Skeletal muscle satellite cell (primary cell): ENCODE results near the gene RREB1.
"Not testable (repeated sequence)": the region's sequence is repeated elsewhere in the genome, so short reads cannot be mapped to it uniquely, and the experiment has no call there.

ENCODE experiments used
- H3K27me3 ChIP-seq: 2 replicates; pipeline ENCODE4 v1.7.0; 2013; ENCODE audit warnings: low read length; ENCODE audit not compliant: control insufficient read depth, insufficient read depth
- H3K36me3 ChIP-seq: 2 replicates; pipeline ENCODE4 v1.7.0; 2013; ENCODE audit warnings: mild to moderate bottlenecking, control low read depth, low read length; ENCODE audit not compliant: insufficient read depth
- H3K4me1 ChIP-seq: 2 replicates; pipeline ENCODE4 v1.7.0; 2013; ENCODE audit warnings: low read length; ENCODE audit not compliant: control insufficient read depth, insufficient read depth
- H3K4me2 ChIP-seq: 2 replicates; pipeline ENCODE4 v1.7.0; 2013; ENCODE audit warnings: mild to moderate bottlenecking, low read length
- H3K4me3 ChIP-seq: 2 replicates; pipeline ENCODE4 v1.7.0; 2013; ENCODE audit warnings: low read length
- H3K9ac ChIP-seq: 2 replicates; pipeline ENCODE4 v1.7.0; 2013; ENCODE audit warnings: mild to moderate bottlenecking, low read depth, low read length, moderate library complexity
- H3K9me3 ChIP-seq: replicated peaks from 2 replicates; pipeline ENCODE4 v1.7.0; 2013; ENCODE audit warnings: mild to moderate bottlenecking, control low read depth, low read length

Gene RREB1

GRCh38 chr6:7151381-7151780 is 43.6 kb downstream of the RREB1 start:
- Histone ChIP-seq H3K4me2 (peak overlapping the region; percentile 3), H3K4me3 (no peak overlapping the region), H3K9ac (no peak overlapping the region), H3K9me3 (no peaks in the 10 kb centered on the region), H3K4me1 (peaks cover 84% of the 10 kb centered on the region), H3K27me3 (no peaks in the 10 kb centered on the region), H3K36me3 (no peaks in the 10 kb centered on the region)

GRCh38 chr6:7152462-7152861 is 44.7 kb downstream of the RREB1 start:
- Histone ChIP-seq H3K4me1 (peaks cover 84% of the 10 kb centered on the region), H3K4me2 (no peak overlapping the region), H3K4me3 (no peak overlapping the region), H3K9ac (no peak overlapping the region), H3K9me3 (no peaks in the 10 kb centered on the region), H3K27me3 (no peaks in the 10 kb centered on the region), H3K36me3 (no peaks in the 10 kb centered on the region)

- Histone ChIP-seq H3K27me3 (no peaks in the 10 kb centered on the region), H3K9me3 (no peaks in the 10 kb centered on the region), H3K4me3 (no peak overlapping the region), H3K4me1 (peaks cover 83% of the 10 kb centered on the region), H3K9ac (no peak overlapping the region), H3K36me3 (no peaks in the 10 kb centered on the region), H3K4me2 (no peak overlapping the region)
Observed at GRCh38 chr6:7153789-7154188, 46.0 kb downstream of the RREB1 start.

- Histone ChIP-seq H3K9ac (peak overlapping the region; percentile 57), H3K27me3 (no peaks in the 10 kb centered on the region), H3K9me3 (no peaks in the 10 kb centered on the region), H3K36me3 (no peaks in the 10 kb centered on the region), H3K4me3 (no peak overlapping the region), H3K4me1 (peaks cover 79% of the 10 kb centered on the region), H3K4me2 (no peak overlapping the region)
Observed at GRCh38 chr6:7154341-7155139, 46.8 kb downstream of the RREB1 start.

DNA sequence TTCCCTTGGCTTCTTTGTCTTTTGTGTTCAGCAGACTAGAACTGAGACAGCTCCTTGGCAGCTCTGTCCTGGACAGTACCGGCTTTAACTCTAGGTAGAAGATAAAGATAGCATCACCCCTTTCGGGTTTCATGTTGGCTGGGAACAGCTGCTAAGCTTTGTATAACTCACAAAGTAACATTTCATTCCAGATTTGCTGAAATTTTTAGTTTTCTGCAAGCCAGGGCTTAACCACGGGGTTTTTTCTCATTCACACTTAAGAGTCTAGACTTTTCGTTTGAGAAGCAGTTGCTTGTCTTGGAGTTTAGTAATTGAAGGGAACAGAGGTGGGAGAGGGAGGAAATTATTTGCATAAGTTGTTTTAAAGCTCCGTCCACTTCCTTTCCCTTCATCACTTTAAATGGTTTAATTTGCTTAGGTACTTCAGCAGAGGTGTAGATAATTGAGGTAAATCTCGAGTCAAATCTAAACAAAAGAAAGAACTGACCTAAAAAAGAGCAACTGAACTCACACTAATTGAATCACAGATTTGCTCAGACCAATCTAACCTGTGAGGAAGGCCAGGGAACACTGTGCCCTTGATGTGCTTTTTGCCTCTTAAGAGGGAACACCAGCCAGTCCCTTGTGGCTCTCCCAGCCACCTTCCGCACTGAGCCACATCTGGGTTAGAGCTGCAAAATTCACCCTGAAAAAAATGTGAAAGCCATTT is 48.3 kb downstream of the RREB1 start:
- Histone ChIP-seq H3K4me1 (peaks cover 71% of the 10 kb centered on the region), H3K27me3 (no peaks in the 10 kb centered on the region), H3K36me3 (no peaks in the 10 kb centered on the region), H3K4me2 (peak overlapping the region; percentile 79), H3K9me3 (no peaks in the 10 kb centered on the region), H3K4me3 (peak overlapping the region; percentile 38), H3K9ac (peak overlapping the region; percentile 57)

DNA sequence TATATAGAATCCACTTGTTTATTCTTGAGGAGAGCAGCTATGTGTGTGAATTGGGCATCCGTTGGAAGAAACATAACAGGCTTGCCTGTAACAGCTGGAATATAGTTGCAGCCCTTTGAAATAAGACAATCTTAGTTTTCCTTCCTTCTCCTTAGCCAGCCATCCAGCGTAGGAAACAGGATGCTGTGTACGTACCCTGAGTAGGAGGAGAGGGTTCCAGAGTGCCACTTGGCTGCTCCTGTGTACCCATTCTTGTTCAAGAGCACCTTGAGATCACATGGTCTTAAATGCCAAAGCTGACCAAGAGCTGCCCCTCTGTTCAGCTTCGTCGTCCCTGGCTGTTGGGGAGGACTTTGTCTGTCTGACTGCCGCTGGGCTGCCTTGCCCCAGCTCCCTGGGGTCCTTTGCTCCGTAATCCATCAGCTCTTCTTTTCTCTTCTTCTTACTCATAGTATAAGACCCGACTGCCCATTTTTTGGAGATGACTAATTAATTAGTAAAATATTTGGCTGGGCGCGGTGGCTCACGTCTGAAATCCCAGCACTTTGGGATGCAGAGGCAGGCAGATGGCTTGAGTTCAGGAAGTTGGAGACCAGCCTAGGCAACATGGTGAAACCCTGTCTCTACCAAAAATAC is 49.0 kb downstream of the RREB1 start:
- no peaks in the 10 kb centered on the region for H3K36me3 ChIP-seq
- peak overlapping the region; percentile 38 for H3K4me3 ChIP-seq
- H3K9ac ChIP-seq: peak overlapping the region; percentile 57
- peaks cover 69% of the 10 kb centered on the region for H3K4me1 ChIP-seq
- H3K27me3 ChIP-seq: no peaks in the 10 kb centered on the region
- no peaks in the 10 kb centered on the region for H3K9me3 ChIP-seq
- H3K4me2 ChIP-seq: peak overlapping the region; percentile 79

DNA sequence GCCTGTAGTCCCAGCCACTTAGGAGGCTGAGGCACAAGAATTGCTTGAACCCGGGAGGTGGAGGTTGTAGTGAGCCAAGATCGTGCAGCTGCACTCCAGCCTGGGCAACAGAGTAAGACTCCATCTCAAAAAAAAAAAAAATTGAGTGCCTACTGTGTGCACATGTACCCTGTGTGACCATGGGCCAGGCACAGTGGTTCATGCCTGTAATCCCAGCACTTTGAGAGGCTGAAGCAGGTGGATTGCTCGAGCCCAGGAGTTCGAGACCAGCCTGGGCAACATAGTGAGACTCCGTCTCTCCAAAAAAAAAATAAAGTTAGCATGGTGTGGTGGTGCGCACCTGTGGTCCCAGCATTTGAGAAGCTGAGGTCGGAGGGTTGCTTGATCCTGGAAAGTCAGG is 49.5 kb downstream of the RREB1 start:
- H3K4me3 ChIP-seq: peak overlapping the region; percentile 10
- H3K36me3 ChIP-seq, H3K27me3 ChIP-seq, H3K9me3 ChIP-seq: not testable (repeated sequence)
- peaks cover 64% of the 10 kb centered on the region for H3K4me1 ChIP-seq
- H3K4me2 ChIP-seq: peak overlapping the region; percentile 79
- peak overlapping the region; percentile 39 for H3K9ac ChIP-seq

DNA sequence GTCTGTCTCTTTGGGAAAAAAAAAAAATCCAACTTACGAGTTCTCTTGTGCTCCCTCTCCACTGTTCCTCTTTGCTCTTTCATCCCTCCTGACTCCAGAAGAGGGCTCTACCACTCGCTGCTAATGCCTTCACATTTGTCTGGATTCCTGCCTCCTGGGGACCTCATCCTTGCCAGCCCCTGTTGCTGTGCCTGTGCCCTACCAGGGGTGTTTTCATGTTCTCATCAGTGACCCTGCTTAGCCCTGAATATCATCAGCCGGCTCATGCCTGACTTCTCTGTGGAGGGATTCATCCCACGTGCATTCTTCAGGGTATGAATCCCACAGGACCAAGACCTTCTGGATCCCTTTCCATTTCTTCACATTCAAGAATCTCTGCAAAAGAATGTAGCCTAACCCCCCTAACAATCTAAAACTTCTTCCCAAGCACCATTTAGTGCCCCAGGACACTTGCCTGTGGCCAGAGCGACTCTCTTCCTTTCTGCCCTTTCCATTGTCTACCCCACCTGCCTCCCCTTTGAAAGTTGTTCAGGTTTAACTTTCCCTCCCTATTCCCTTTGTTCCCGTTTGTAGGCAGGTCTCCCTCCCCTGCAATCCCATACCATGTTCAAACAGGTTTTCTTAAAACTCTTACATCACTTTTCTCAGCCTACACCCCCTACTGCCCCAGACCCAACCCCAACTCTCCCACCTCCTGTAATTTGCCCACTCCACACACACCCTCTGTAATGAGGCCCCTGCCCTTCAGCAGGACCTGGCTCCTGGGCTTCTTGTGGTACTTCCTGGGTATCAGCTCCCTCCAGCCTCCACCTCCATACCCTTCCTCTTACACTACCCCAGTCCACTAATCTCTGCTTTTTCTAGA is 50.2 kb downstream of the RREB1 start:
- Histone ChIP-seq H3K4me1 (peaks cover 59% of the 10 kb centered on the region), H3K36me3 (no peaks in the 10 kb centered on the region), H3K4me3 (no peak overlapping the region), H3K4me2 (peak overlapping the region; percentile 79), H3K9ac (peak overlapping the region; percentile 39), H3K27me3 (no peaks in the 10 kb centered on the region), H3K9me3 (no peaks in the 10 kb centered on the region)

- Histone ChIP-seq H3K4me2 (no peak overlapping the region), H3K36me3 (peaks cover 9% of the 10 kb centered on the region), H3K9ac (no peak overlapping the region), H3K9me3 (no peaks in the 10 kb centered on the region), H3K4me1 (peaks cover 58% of the 10 kb centered on the region), H3K4me3 (no peak overlapping the region), H3K27me3 (no peaks in the 10 kb centered on the region)
Observed at GRCh38 chr6:7159790-7160525, 52.2 kb downstream of the RREB1 start.

- H3K9me3 ChIP-seq: no peaks in the 10 kb centered on the region
- no peaks in the 10 kb centered on the region for H3K27me3 ChIP-seq
- H3K4me3 ChIP-seq: no peak overlapping the region
- H3K4me1 ChIP-seq: peaks cover 58% of the 10 kb centered on the region
- H3K9ac ChIP-seq: no peak overlapping the region
- H3K4me2 ChIP-seq: no peak overlapping the region
- H3K36me3 ChIP-seq: peaks cover 9% of the 10 kb centered on the region
Observed at GRCh38 chr6:7161253-7161623, 53.5 kb downstream of the RREB1 start.
